HEK293 (cell line): ENCODE results near the gene MADD.

Experiments
- CTCF ChIA-PET: fragments of 350-600 bp; formaldehyde crosslinking; extraction: SDS; loops from one replicate; lab custom pipeline; 2021; ENCODE audit warnings: antibody characterized with exemption; lab: Yijun Ruan, JAX
- POLR2A ChIA-PET: fragments of 300-600 bp; formaldehyde crosslinking; extraction: SDS; loops from one replicate; lab custom pipeline; 2020; ENCODE audit warnings: antibody characterized with exemption, inconsistent platforms; lab: Yijun Ruan, JAX
- H3K27ac ChIP-seq: fragments of 200-500 bp; sonication (Bioruptor generic); 2 replicates; pipeline ENCODE4 v1.5.1; 2014; ENCODE audit warnings: low read depth, low read length, control low read depth, inconsistent platforms; ENCODE audit errors: extremely low read depth
- H3K36me3 ChIP-seq, 2 experiments: fragments of 200-500 bp in 1 of 2; sonication (Bioruptor generic) in 1 of 2; 1 replicate in 1 of 2; 2 replicates in 1 of 2; pipeline ENCODE4 v1.5.1; 2014 to 2017; ENCODE audit warnings: inconsistent platforms in 2 of 2, low read length in 2 of 2; ENCODE audit not compliant: control insufficient read depth in 2 of 2, insufficient read depth in 1 of 2
- H3K4me1 ChIP-seq: fragments of 200-500 bp; sonication (Bioruptor generic); 2 replicates; pipeline ENCODE4 v1.5.1; 2014; ENCODE audit warnings: mild to moderate bottlenecking, low read length, inconsistent platforms; ENCODE audit not compliant: control insufficient read depth, insufficient read depth
- H3K4me3 ChIP-seq: 2 replicates; pipeline ENCODE4 v1.5.1; 2011; ENCODE audit warnings: low read depth, mild to moderate bottlenecking, control low read depth, low read length, moderate library complexity
- H3K9me3 ChIP-seq: fragments of 200-500 bp; sonication (Bioruptor generic); 2 replicates; pipeline ENCODE4 v1.5.1; 2014; ENCODE audit warnings: low read depth, low read length, inconsistent platforms; ENCODE audit not compliant: control insufficient read depth, insufficient read depth
- GFI1B ChIP-seq: fragments of 450-650 bp; formaldehyde crosslinking; IDR thresholded peaks from 2 replicates; pipeline ENCODE4 v1.5.1; 2016; ENCODE audit warnings: missing biosample characterization, missing genetic modification characterization
- GLIS1 ChIP-seq: fragments of 450-650 bp; formaldehyde crosslinking; IDR thresholded peaks from 2 replicates; pipeline ENCODE4 v1.5.1; 2016; ENCODE audit warnings: missing biosample characterization, missing genetic modification characterization
- KLF7 ChIP-seq: fragments of 450-650 bp; formaldehyde crosslinking; IDR thresholded peaks from 2 replicates; pipeline ENCODE4 v1.5.1; 2016; ENCODE audit warnings: missing biosample characterization, missing genetic modification characterization, borderline replicate concordance
- KLF9 ChIP-seq: fragments of 450-650 bp; formaldehyde crosslinking; IDR thresholded peaks from 2 replicates; pipeline ENCODE4 v1.5.1; 2016; ENCODE audit warnings: missing biosample characterization, missing genetic modification characterization, low read depth
- MYNN ChIP-seq: fragments of 450-650 bp; formaldehyde crosslinking; IDR thresholded peaks from 2 replicates; pipeline ENCODE4 v1.5.1; 2016; ENCODE audit warnings: missing biosample characterization, missing genetic modification characterization, borderline replicate concordance
- PRDM4 ChIP-seq: fragments of 450-650 bp; formaldehyde crosslinking; IDR thresholded peaks from 2 replicates; pipeline ENCODE4 v1.5.1; 2017; ENCODE audit warnings: missing biosample characterization, missing genetic modification characterization
- SP3 ChIP-seq: fragments of 450-650 bp; formaldehyde crosslinking; IDR thresholded peaks from 2 replicates; pipeline ENCODE4 v1.5.1; 2016; ENCODE audit warnings: missing biosample characterization, missing genetic modification characterization
- ZBTB8A ChIP-seq: fragments of 450-650 bp; formaldehyde crosslinking; IDR thresholded peaks from 2 replicates; pipeline ENCODE4 v1.5.1; 2016; ENCODE audit warnings: missing biosample characterization, missing genetic modification characterization
- ZFP41 ChIP-seq: fragments of 450-650 bp; formaldehyde crosslinking; IDR thresholded peaks from 2 replicates; pipeline ENCODE4 v1.5.1; 2016; ENCODE audit warnings: missing biosample characterization, missing genetic modification characterization, borderline replicate concordance
- ZNF175 ChIP-seq: fragments of 450-650 bp; formaldehyde crosslinking; IDR thresholded peaks from 2 replicates; pipeline ENCODE4 v1.5.1; 2016; ENCODE audit warnings: missing biosample characterization, missing genetic modification characterization
- ZNF324 ChIP-seq: fragments of 450-650 bp; formaldehyde crosslinking; IDR thresholded peaks from 2 replicates; pipeline ENCODE4 v1.5.1; 2016; ENCODE audit warnings: missing biosample characterization, missing genetic modification characterization
- ZNF529 ChIP-seq: fragments of 450-650 bp; formaldehyde crosslinking; IDR thresholded peaks from 2 replicates; pipeline ENCODE4 v1.5.1; 2017; ENCODE audit warnings: missing genetic modification characterization, missing biosample characterization; ENCODE audit not compliant: insufficient replicate concordance
- ZNF596 ChIP-seq: fragments of 450-650 bp; IDR thresholded peaks from 2 replicates; pipeline ENCODE4 v1.5.0; 2018; ENCODE audit warnings: missing biosample characterization, mild to moderate bottlenecking, missing genetic modification characterization, moderate library complexity
- ZNF645 ChIP-seq: fragments of 450-650 bp; formaldehyde crosslinking; IDR thresholded peaks from 2 replicates; pipeline ENCODE4; 2016; ENCODE audit warnings: missing biosample characterization, missing genetic modification characterization
- ZNF660 ChIP-seq: fragments of 450-650 bp; IDR thresholded peaks from 2 replicates; pipeline ENCODE4 v1.5.1; 2018; ENCODE audit warnings: missing biosample characterization, mild to moderate bottlenecking, missing genetic modification characterization
- ZSCAN16 ChIP-seq: fragments of 450-650 bp; formaldehyde crosslinking; IDR thresholded peaks from 2 replicates; pipeline ENCODE4 v1.5.1; 2016; ENCODE audit warnings: missing biosample characterization, missing genetic modification characterization
- TF ChIP-seq, protein P1 (sequence below): fragments of 450-650 bp; formaldehyde crosslinking; IDR thresholded peaks from 2 replicates; pipeline ENCODE4 v1.5.1; 2016; ENCODE audit warnings: missing biosample characterization, missing genetic modification characterization
- TF ChIP-seq, protein P2 (sequence below): fragments of 450-650 bp; formaldehyde crosslinking; IDR thresholded peaks from 2 replicates; pipeline ENCODE4 v1.5.1; 2016; ENCODE audit warnings: missing biosample characterization, missing genetic modification characterization

MADD gene

GRCh38 chr11:47289856-47290255 is 19.9 kb downstream of the MADD start (continued):
- TF ChIP-seq ZNF645: no peak
- TF ChIP-seq SP3: no peak

- no peak overlapping the region for H3K4me3 ChIP-seq
- H3K9me3 ChIP-seq: no peaks in the 10 kb centered on the region
- ChIA-PET CTCF (interaction anchor here (0.6 to 1.1 kb wide), 2 partner anchors 18 to 79 kb away, joined by 3 to 4 read pairs; no protein-coding TSS in a partner anchor), POLR2A (interaction anchor here (0.5 kb wide), 1 partner anchor 28 kb away, joined by 3 read pairs; no protein-coding TSS in a partner anchor)
- H3K36me3 ChIP-seq: peaks cover 8 to 83% of the 10 kb centered on the region in 2 experiments
- TF ChIP-seq ZSCAN16 (tag by site-specific recombination): no peak
- no peak for TF ChIP-seq ZNF175 (tag by site-specific recombination)
- TF ChIP-seq ZNF596 (tag by site-specific recombination): no peak
- TF ChIP-seq ZNF529 (tag by site-specific recombination): no peak
- TF ChIP-seq ZBTB8A: no peak
- TF ChIP-seq KLF7 (tag by site-specific recombination): no peak
- no peak for TF ChIP-seq ZNF660 (tag by site-specific recombination)
- TF ChIP-seq, protein P1, sequence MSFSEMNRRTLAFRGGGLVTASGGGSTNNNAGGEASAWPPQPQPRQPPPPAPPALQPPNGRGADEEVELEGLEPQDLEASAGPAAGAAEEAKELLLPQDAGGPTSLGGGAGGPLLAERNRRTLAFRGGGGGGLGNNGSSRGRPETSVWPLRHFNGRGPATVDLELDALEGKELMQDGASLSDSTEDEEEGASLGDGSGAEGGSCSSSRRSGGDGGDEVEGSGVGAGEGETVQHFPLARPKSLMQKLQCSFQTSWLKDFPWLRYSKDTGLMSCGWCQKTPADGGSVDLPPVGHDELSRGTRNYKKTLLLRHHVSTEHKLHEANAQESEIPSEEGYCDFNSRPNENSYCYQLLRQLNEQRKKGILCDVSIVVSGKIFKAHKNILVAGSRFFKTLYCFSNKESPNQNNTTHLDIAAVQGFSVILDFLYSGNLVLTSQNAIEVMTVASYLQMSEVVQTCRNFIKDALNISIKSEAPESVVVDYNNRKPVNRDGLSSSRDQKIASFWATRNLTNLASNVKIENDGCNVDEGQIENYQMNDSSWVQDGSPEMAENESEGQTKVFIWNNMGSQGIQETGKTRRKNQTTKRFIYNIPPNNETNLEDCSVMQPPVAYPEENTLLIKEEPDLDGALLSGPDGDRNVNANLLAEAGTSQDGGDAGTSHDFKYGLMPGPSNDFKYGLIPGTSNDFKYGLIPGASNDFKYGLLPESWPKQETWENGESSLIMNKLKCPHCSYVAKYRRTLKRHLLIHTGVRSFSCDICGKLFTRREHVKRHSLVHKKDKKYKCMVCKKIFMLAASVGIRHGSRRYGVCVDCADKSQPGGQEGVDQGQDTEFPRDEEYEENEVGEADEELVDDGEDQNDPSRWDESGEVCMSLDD: no peak
- TF ChIP-seq ZFP41 (tag by site-specific recombination): no peak
- TF ChIP-seq GLIS1 (tag by site-specific recombination): no peak
- TF ChIP-seq ZNF324 (tag by site-specific recombination): no peak
- no peak for TF ChIP-seq PRDM4 (tag by site-specific recombination)
- TF ChIP-seq, protein P2, sequence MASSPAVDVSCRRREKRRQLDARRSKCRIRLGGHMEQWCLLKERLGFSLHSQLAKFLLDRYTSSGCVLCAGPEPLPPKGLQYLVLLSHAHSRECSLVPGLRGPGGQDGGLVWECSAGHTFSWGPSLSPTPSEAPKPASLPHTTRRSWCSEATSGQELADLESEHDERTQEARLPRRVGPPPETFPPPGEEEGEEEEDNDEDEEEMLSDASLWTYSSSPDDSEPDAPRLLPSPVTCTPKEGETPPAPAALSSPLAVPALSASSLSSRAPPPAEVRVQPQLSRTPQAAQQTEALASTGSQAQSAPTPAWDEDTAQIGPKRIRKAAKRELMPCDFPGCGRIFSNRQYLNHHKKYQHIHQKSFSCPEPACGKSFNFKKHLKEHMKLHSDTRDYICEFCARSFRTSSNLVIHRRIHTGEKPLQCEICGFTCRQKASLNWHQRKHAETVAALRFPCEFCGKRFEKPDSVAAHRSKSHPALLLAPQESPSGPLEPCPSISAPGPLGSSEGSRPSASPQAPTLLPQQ (tag by site-specific recombination): no peak
- TF ChIP-seq MYNN (tag by site-specific recombination): no peak
- no peak for TF ChIP-seq KLF9 (tag by site-specific recombination)
- no peak for TF ChIP-seq GFI1B (tag by site-specific recombination)
- no peak overlapping the region for H3K27ac ChIP-seq
- no peaks in the 10 kb centered on the region for H3K4me1 ChIP-seq
Observed at GRCh38 chr11:47295385-47295784, 25.5 kb downstream of the MADD start.
